Naive thymus-derived CD8-positive, alpha-beta T cell (primary cell): ENCODE results near the gene ATIC. TPM values are rescaled to one million over a fixed set of nuclear protein-coding genes. Genes with fewer than 3 reads are reported as not detected.

Source experiments
- ATAC-seq, 2 donors: fragments of 150-1000 bp; cut with Tn5 transposase in 1 of 2; sonication (Bioruptor Pico), chemical (Tn5 transposase) in 1 of 2; 1 replicate in 1 of 2; 2 replicates in 1 of 2; pipeline ENCODE4 v1.10.0; 2021; ENCODE audit warnings: mild to moderate bottlenecking in 2 of 2, moderate library complexity in 2 of 2
- POLR2A ChIA-PET: fragments of 350-600 bp; sonication (Branson Sonifier 250); formaldehyde crosslinking; loops from one replicate; lab custom pipeline; 2021; ENCODE audit warnings: antibody characterized with exemption; lab: Charles Lee
- DNase-seq, 10 donors: peaks; one replicate each; pipeline versions ENCODE4 v3.0.0 to v3.0.0-alpha.2; 2020 to 2022
- H3K27ac Mint-ChIP-seq, 10 donors: one replicate each; pipeline ENCODE4 v1.8.0; 2020 to 2022; ENCODE audit warnings: mild to moderate bottlenecking in 10 of 10, mixed read lengths in 10 of 10, moderate library complexity in 4 of 10, inconsistent platforms in 1 of 10
- H3K27me3 Mint-ChIP-seq, 5 donors: one replicate each; pipeline ENCODE4 v1.8.0; 2021 to 2022; ENCODE audit warnings: mixed read lengths in 5 of 5
- H3K36me3 Mint-ChIP-seq, 3 donors: one replicate each; pipeline ENCODE4 v1.8.0; 2020 to 2022; ENCODE audit warnings: mixed read lengths in 3 of 3, mild to moderate bottlenecking in 2 of 3, inconsistent platforms in 1 of 3
- H3K4me1 Mint-ChIP-seq, 4 donors: one replicate each; pipeline ENCODE4 v1.8.0; 2021 to 2022; ENCODE audit warnings: mixed read lengths in 4 of 4
- H3K4me3 Mint-ChIP-seq, 10 donors: one replicate each; pipeline ENCODE4 v1.8.0; 2020 to 2022; ENCODE audit warnings: mild to moderate bottlenecking in 10 of 10, mixed read lengths in 10 of 10, moderate library complexity in 6 of 10, inconsistent platforms in 1 of 10
- H3K9me3 Mint-ChIP-seq, 9 donors: one replicate each; pipeline ENCODE4 v1.8.0; 2020 to 2022; ENCODE audit warnings: mixed read lengths in 9 of 9, mild to moderate bottlenecking in 3 of 9, inconsistent platforms in 1 of 9, moderate library complexity in 1 of 9
- polyA plus RNA-seq, 3 donors: library from polyadenylated mRNA; unstranded; fragments of 300-500 nt; fragmentation: Illumina TruSeq; gene quantifications; one replicate each; pipeline ENCODE4 v1.2.3, GENCODE V29; 2021
- total RNA-seq, 8 experiments: library from RNA in 2 of 8; stranded (reverse) in 2 of 8; gene quantifications; one replicate each; pipeline ENCODE4 v1.2.3 and lab custom pipeline; 2021 to 2026

Gene ATIC
- total and polyA plus RNA-seq, 5 experiments from 2014 or later = 94.7 to 184 (median 159) TPM

DNA sequence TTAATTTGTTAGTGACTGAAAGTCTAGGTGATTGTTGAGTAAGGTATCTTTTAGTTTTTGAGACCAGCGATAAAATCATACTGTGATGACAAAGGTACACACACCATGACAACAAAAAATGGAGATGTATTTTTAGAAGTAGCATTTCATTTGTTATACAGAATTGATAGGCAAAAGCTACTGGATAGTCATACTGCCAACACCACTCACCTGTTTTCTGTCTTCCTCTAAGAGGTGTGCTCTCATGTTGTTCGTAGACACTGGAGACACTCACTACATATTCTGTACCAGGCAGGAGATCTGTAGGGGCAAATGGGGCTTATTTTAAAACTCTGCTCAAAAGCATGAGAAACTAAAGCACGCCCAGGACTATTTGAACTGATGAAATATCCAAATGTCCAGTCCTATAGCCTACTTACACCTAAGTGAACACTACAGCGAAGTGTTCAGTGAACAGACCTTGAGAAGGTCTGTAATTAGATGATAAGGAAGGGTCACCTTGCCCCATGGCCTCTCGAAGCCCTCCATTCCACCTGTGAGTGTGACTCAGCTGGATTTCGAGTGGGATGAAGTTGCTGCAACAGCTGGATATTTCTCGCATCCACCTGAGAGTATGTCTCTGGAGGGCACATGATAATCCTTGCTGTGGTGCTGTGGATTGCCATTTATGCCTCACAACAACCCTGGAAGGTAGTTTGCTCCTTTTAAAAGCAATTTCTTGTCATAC is 76.3 kb downstream of the ATIC start:
- Mint-ChIP-seq H3K27me3 (peaks cover 0 to 3% (median 2%) of the 10 kb centered on the region in 5 donors), H3K4me1 (no peaks in the 10 kb centered on the region), H3K27ac (no peak overlapping the region), H3K36me3 (peaks cover 0 to 6% (median 0%) of the 10 kb centered on the region in 3 donors), H3K4me3 (no peak overlapping the region), H3K9me3 (peaks cover 0 to 7% (median 0%) of the 10 kb centered on the region in 9 donors)
- ATAC-seq (no peak), DNase-seq (no peak)
- POLR2A ChIA-PET = no interaction called here

GRCh38 chr2:215390550-215390913 is 78.7 kb downstream of the ATIC start:
- POLR2A ChIA-PET = no interaction called here

DNA sequence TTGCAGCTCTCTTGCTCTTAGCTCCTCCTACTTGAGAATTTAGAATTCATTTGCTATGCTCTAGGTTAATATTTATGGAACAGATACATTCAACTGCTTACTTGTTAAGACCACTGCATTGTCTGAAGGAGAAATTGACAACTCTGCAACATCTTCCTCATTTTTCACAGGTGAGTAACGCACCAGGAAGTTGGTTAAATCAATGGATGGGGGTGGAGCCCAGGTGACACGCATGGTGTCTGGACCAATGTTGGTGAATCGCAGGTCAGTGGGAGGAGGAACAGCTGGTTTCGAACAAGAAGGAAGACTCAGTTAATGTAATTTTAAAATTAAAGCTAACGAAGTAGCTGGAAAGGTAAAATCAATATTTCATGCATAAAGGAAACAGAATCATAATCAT is 79.7 kb downstream of the ATIC start:
- peaks cover 0 to 4% (median 0%) of the 10 kb centered on the region in 9 donors for H3K9me3 Mint-ChIP-seq
- no peak for DNase-seq
- no peaks in the 10 kb centered on the region for H3K36me3 Mint-ChIP-seq
- POLR2A ChIA-PET = no interaction called here
- H3K4me3 Mint-ChIP-seq = no peak overlapping the region
- H3K27ac Mint-ChIP-seq = no peak overlapping the region
- H3K27me3 Mint-ChIP-seq = peaks cover 0 to 7% (median 3%) of the 10 kb centered on the region in 5 donors
- no peaks in the 10 kb centered on the region for H3K4me1 Mint-ChIP-seq
- no peak for ATAC-seq

More at GRCh38 chr2:215390550-215390913, 78.7 kb downstream of the ATIC start:
- H3K4me1 Mint-ChIP-seq = no peaks in the 10 kb centered on the region
- no peak overlapping the region for H3K27ac Mint-ChIP-seq
- peaks cover 0 to 6% (median 3%) of the 10 kb centered on the region in 5 donors for H3K27me3 Mint-ChIP-seq
- no peak for DNase-seq
- no peak overlapping the region for H3K4me3 Mint-ChIP-seq
- H3K36me3 Mint-ChIP-seq = peaks cover 0 to 4% (median 0%) of the 10 kb centered on the region in 3 donors
- ATAC-seq = no peak
- H3K9me3 Mint-ChIP-seq = peaks cover 0 to 7% (median 0%) of the 10 kb centered on the region in 9 donors

- H3K9me3 Mint-ChIP-seq = peaks cover 0 to 4% (median 0%) of the 10 kb centered on the region in 9 donors
- peaks cover 0 to 7% (median 2%) of the 10 kb centered on the region in 5 donors for H3K27me3 Mint-ChIP-seq
- ATAC-seq (no peak), DNase-seq (no peak)
- H3K27ac Mint-ChIP-seq = no peak overlapping the region
- no peaks in the 10 kb centered on the region for H3K4me1 Mint-ChIP-seq
- H3K4me3 Mint-ChIP-seq = no peak overlapping the region
- H3K36me3 Mint-ChIP-seq = no peaks in the 10 kb centered on the region
- POLR2A ChIA-PET = no interaction called here
Measured at GRCh38 chr2:215392164-215392563, 80.3 kb downstream of the ATIC start.

- Mint-ChIP-seq H3K9me3 (peaks cover 0 to 4% (median 0%) of the 10 kb centered on the region in 9 donors), H3K36me3 (no peaks in the 10 kb centered on the region), H3K4me3 (no peak overlapping the region), H3K27ac (no peak overlapping the region), H3K4me1 (no peaks in the 10 kb centered on the region), H3K27me3 (peaks cover 0 to 8% (median 2%) of the 10 kb centered on the region in 5 donors)
- ATAC-seq (no peak), DNase-seq (no peak)
- POLR2A ChIA-PET = no interaction called here
Measured at GRCh38 chr2:215392687-215393270, 80.9 kb downstream of the ATIC start.

DNA sequence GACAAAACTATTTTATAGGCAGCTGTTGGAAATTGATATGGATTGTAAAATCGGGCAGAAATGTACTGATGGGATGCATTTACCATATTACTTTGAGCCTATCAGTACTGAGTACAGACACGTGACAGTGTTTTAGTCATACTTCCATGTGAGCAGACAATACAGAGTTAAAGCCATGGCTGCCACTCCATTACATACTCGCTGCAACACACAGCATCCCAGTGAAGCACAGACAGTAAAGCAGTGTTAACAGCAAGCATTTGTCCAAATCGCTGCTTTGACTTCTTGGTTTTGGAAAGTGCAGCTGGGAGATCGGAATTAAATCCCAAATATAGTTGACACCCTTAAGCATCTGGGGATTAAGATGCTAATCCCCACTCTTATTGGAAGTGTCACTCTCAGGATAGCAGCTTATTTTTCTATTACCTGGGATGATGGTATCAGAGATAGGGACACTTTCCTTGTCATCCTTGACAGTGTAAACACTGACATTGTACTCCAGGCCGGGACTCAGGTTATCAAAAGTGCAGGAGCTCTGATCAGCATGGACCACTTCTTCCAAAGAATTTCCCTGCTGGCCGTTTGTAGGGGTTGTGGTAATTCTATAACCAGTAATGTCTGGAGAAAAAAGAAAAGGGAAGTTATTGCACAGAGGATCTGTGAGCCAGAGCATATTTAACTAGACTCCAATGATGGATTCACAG is 82.4 kb downstream of the ATIC start:
- no peak overlapping the region for H3K4me3 Mint-ChIP-seq
- ATAC-seq = no peak
- POLR2A ChIA-PET = interaction anchor here (0.6 kb wide), 1 partner anchor 374 kb away, joined by 3 read pairs; no protein-coding TSS in a partner anchor
- peaks cover 2 to 9% (median 4%) of the 10 kb centered on the region in 5 donors for H3K27me3 Mint-ChIP-seq
- no peak for DNase-seq
- H3K4me1 Mint-ChIP-seq = no peaks in the 10 kb centered on the region
- peaks cover 0 to 4% (median 0%) of the 10 kb centered on the region in 9 donors for H3K9me3 Mint-ChIP-seq
- no peak overlapping the region for H3K27ac Mint-ChIP-seq
- no peaks in the 10 kb centered on the region for H3K36me3 Mint-ChIP-seq

DNA sequence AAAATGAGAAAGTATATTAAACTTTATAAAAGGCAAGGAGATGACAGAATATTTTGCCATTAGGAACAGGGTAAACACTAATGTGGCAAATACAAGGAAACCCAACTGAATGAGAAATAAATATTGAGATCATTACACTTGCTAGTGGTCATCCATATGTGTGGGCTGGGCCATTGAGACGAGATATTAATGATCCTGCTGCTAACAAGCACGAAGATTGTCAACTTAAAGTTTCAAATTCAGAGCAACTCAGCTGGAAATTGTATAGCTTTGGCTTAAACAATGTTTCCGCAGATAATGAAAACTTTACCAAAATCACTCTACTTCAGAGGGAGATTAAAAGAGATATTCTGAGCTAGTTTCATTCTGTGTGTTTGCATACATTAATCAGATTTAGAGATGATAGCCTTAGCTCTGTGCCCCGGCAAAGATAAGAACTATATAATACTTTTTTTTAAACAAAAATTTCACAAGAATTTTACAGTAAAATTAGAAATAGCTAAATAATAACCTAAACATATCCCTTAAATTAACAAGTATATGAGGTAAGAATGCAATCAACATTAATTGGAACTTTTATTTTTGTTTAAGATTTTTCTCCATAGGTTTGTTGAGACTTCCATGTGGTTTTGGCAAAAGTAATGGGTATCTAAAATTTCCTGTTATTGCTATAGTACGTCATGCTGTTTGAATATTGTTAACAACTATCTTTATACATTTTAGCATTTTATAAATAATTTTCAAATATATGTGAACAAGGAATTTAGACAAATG is 84.0 kb downstream of the ATIC start:
- no peak overlapping the region for H3K27ac Mint-ChIP-seq
- H3K27me3 Mint-ChIP-seq = peaks cover 2 to 9% (median 4%) of the 10 kb centered on the region in 5 donors
- DNase-seq = no peak
- H3K4me3 Mint-ChIP-seq = no peak overlapping the region
- H3K36me3 Mint-ChIP-seq = no peaks in the 10 kb centered on the region
- peaks cover 0 to 4% (median 0%) of the 10 kb centered on the region in 9 donors for H3K9me3 Mint-ChIP-seq
- POLR2A ChIA-PET = no interaction called here
- H3K4me1 Mint-ChIP-seq = no peaks in the 10 kb centered on the region
- ATAC-seq = no peak

DNA sequence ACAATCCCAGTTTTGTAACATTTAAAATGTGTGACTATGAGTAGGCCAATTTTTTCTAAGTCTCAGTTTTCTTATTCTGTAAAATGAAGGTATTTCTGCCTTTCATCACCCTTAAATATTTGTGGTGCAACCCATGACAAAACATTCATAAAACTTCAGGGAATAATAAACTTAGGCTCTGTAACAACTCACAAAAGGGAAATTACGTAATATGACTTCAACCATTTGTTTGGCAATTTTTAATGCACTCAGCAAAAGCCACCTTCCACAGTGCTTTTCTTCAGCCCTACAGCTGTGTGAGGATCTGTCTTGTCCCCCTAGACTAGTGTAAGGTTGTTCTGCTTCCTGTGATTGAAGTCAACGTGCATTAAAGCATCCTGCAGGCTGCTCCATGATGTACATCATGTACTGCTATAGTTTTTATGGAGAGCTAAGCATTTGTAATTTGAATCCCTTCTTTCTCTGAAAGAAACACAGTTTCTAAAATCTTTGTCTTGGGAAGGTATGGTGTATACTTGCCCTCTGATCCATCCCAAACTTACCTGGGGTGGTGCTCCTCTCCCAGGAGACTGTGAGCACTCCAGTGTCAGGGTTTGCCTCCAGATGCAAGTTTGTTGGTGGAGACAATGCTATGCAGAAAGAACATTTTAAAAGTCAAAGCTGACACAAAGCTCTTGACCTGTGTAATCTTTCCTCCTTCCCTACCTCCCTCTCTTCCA is 84.9 kb downstream of the ATIC start:
- Mint-ChIP-seq H3K27me3 (peaks cover 0 to 9% (median 4%) of the 10 kb centered on the region in 5 donors), H3K4me1 (no peaks in the 10 kb centered on the region), H3K9me3 (no peaks in the 10 kb centered on the region), H3K27ac (no peak overlapping the region), H3K36me3 (no peaks in the 10 kb centered on the region), H3K4me3 (no peak overlapping the region)
- ATAC-seq = no peak
- POLR2A ChIA-PET = no interaction called here
- DNase-seq = no peak

GRCh38 chr2:215397632-215398341 is 85.9 kb downstream of the ATIC start:
- H3K4me1 Mint-ChIP-seq = no peaks in the 10 kb centered on the region
- ATAC-seq (no peak), DNase-seq (no peak)
- H3K27ac Mint-ChIP-seq = no peak overlapping the region
- H3K9me3 Mint-ChIP-seq = no peaks in the 10 kb centered on the region
- no peaks in the 10 kb centered on the region for H3K36me3 Mint-ChIP-seq
- POLR2A ChIA-PET = no interaction called here
- H3K27me3 Mint-ChIP-seq = peaks cover 0 to 7% (median 4%) of the 10 kb centered on the region in 5 donors
- H3K4me3 Mint-ChIP-seq = no peak overlapping the region

GRCh38 chr2:215399067-215399716 is 87.3 kb downstream of the ATIC start:
- no peaks in the 10 kb centered on the region for H3K9me3 Mint-ChIP-seq
- H3K27ac Mint-ChIP-seq = no peak overlapping the region
- H3K4me3 Mint-ChIP-seq = no peak overlapping the region
- DNase-seq (no peak), ATAC-seq (no peak)
- POLR2A ChIA-PET = no interaction called here
- no peaks in the 10 kb centered on the region for H3K4me1 Mint-ChIP-seq
- peaks cover 0 to 7% (median 4%) of the 10 kb centered on the region in 5 donors for H3K27me3 Mint-ChIP-seq
- H3K36me3 Mint-ChIP-seq = no peaks in the 10 kb centered on the region
